IPS-NIHi7 (cell line): ENCODE data around the gene NYAP1.
"Not testable (repeated sequence)": the region's sequence is repeated elsewhere in the genome, so short reads cannot be mapped to it uniquely, and the experiment has no call there.

Experiments used
- DNase-seq: peaks from one replicate; pipeline ENCODE4 v3.0.0; 2012; ENCODE audit warnings: mixed read lengths; ENCODE audit errors: extremely low spot score

The NYAP1 gene

GRCh38 chr7:100483722-100484672, at the start of gene NYAP1:
Gene NYAP1 (plus strand): TSS chr7:100483927. CDS start chr7:100485312, 1,385 bp downstream.
- DNase-seq = peak; percentile 73

GRCh38 chr7:100434297-100435144, 49.2 kb upstream of the NYAP1 start:
- DNase-seq = no peak

GRCh38 chr7:100435401-100436304, 48.1 kb upstream of the NYAP1 start:
- peak; percentile 39 for DNase-seq

- DNase-seq = no peak
Observed at GRCh38 chr7:100437150-100438100, 46.3 kb upstream of the NYAP1 start.

GRCh38 chr7:100438172-100438571, 45.6 kb upstream of the NYAP1 start:
- DNase-seq = no peak

GRCh38 chr7:100438731-100439130, 45.0 kb upstream of the NYAP1 start:
- not testable (repeated sequence) for DNase-seq

- DNase-seq = not testable (repeated sequence)
Observed at GRCh38 chr7:100439244-100439643, 44.5 kb upstream of the NYAP1 start.

- no peak for DNase-seq
Observed at GRCh38 chr7:100441641-100442535, 41.8 kb upstream of the NYAP1 start.

- no peak for DNase-seq
Observed at GRCh38 chr7:100443096-100443840, 40.5 kb upstream of the NYAP1 start.

- no peak for DNase-seq
Observed at GRCh38 chr7:100444311-100445278, 39.1 kb upstream of the NYAP1 start.

- DNase-seq = no peak
Observed at GRCh38 chr7:100446040-100446439, 37.7 kb upstream of the NYAP1 start.

- not testable (repeated sequence) for DNase-seq
Observed at GRCh38 chr7:100447363-100447762, 36.4 kb upstream of the NYAP1 start.

GRCh38 chr7:100449190-100449795, 34.4 kb upstream of the NYAP1 start:
- DNase-seq = no peak

- DNase-seq = no peak
Observed at GRCh38 chr7:100452513-100452912, 31.2 kb upstream of the NYAP1 start.

- not testable (repeated sequence) for DNase-seq
Observed at GRCh38 chr7:100453854-100454253, 29.9 kb upstream of the NYAP1 start.

GRCh38 chr7:100455206-100455605, 28.5 kb upstream of the NYAP1 start:
- DNase-seq = no peak

- no peak for DNase-seq
Observed at GRCh38 chr7:100456562-100456961, 27.2 kb upstream of the NYAP1 start.
